B cell (primary cell): ENCODE results near the gene STAP1. TPM values are rescaled to one million over a fixed set of nuclear protein-coding genes. Genes with fewer than 3 reads are reported as not detected.

Experiments
- ATAC-seq: fragments of 200-7000 bp; cut with Tn5 transposase; one replicate; pipeline ENCODE4 v1.10.0; 2021; ENCODE audit warnings: low read depth, mild to moderate bottlenecking, moderate number of reproducible peaks, moderate library complexity
- CTCF ChIA-PET: fragments of 350-600 bp; sonication (Branson Sonifier 250); formaldehyde crosslinking; loops from one replicate; lab custom pipeline; 2021; ENCODE audit warnings: antibody characterized with exemption, inconsistent platforms; lab: Charles Lee
- POLR2A ChIA-PET: fragments of 350-600 bp; sonication (Branson Sonifier 250); formaldehyde crosslinking; loops from one replicate; lab custom pipeline; 2021; ENCODE audit warnings: antibody characterized with exemption; lab: Charles Lee
- DNase-seq: peaks from one replicate; pipeline ENCODE4 v3.0.0; 2013
- H2AFZ ChIP-seq: 2 replicates; pipeline ENCODE4 v1.6.1; 2012; ENCODE audit warnings: mild to moderate bottlenecking, low read depth, low read length; ENCODE audit not compliant: insufficient read depth, poor library complexity, severe bottlenecking
- H3K27ac ChIP-seq, 2 donors: 1 replicate in 1 of 2; 2 replicates in 1 of 2; pipeline ENCODE4 v1.5.1; 2012 to 2013; ENCODE audit warnings: low read length in 2 of 2, mild to moderate bottlenecking in 2 of 2, moderate library complexity in 1 of 2
- H3K27me3 ChIP-seq, 4 experiments: fragments of 200-600 bp in 1 of 4; sonication (generic) in 1 of 4; replicated peaks in 1 of 4; 1 replicate in 2 of 4; 2 replicates in 2 of 4; pipeline versions ENCODE4 v1.6.1 to v1.7.0; 2013 to 2016; ENCODE audit warnings: low read length in 3 of 4, mild to moderate bottlenecking in 2 of 4, mixed read lengths in 1 of 4, moderate library complexity in 1 of 4; ENCODE audit not compliant: insufficient read depth in 4 of 4, control insufficient read depth in 3 of 4; ENCODE audit errors: control extremely low read depth in 1 of 4
- H3K36me3 ChIP-seq, 2 experiments: replicated peaks in 1 of 2; 1 replicate in 1 of 2; 2 replicates in 1 of 2; pipeline versions ENCODE4 v1.6.1 to v1.7.1; 2013; ENCODE audit warnings: low read length in 1 of 2; ENCODE audit not compliant: insufficient read depth in 2 of 2, control insufficient read depth in 1 of 2; ENCODE audit errors: control extremely low read depth in 1 of 2, extremely low read depth in 1 of 2
- H3K4me1 ChIP-seq, 2 donors: fragments of 200-600 bp in 1 of 2; sonication (generic) in 1 of 2; 1 replicate in 1 of 2; 2 replicates in 1 of 2; pipeline versions ENCODE4 v1.5.1 to v1.6.1; 2013 to 2017; ENCODE audit warnings: low read length in 2 of 2; ENCODE audit not compliant: control insufficient read depth in 2 of 2, insufficient read depth in 2 of 2
- H3K4me2 ChIP-seq: replicated peaks from 2 replicates; pipeline ENCODE3; 2012; ENCODE audit warnings: mild to moderate bottlenecking, low read depth, low read length; ENCODE audit not compliant: poor library complexity, severe bottlenecking
- H3K4me3 ChIP-seq, 5 experiments: fragments of 200-600 bp in 1 of 5; sonication (generic) in 1 of 5; 1 replicate in 3 of 5; 2 replicates in 2 of 5; pipeline versions ENCODE4 v1.5.1 to v1.7.0; 2011 to 2016; ENCODE audit warnings: low read length in 4 of 5, mild to moderate bottlenecking in 4 of 5, low read depth in 2 of 5, control low read depth in 1 of 5, moderate library complexity in 1 of 5; ENCODE audit not compliant: insufficient read depth in 1 of 5; ENCODE audit errors: control extremely low read depth in 1 of 5, extremely low read depth in 1 of 5
- H3K79me2 ChIP-seq: fragments of 200-600 bp; sonication (generic); one replicate; pipeline ENCODE4 v1.6.0; 2016; ENCODE audit warnings: low read length; ENCODE audit not compliant: control insufficient read depth, insufficient read depth
- H3K9ac ChIP-seq: fragments of 200-600 bp; sonication (generic); 2 replicates; pipeline ENCODE4 v1.6.1; 2017; ENCODE audit warnings: mild to moderate bottlenecking, low read length, moderate library complexity
- H3K9me3 ChIP-seq, 3 donors: one replicate each; pipeline versions ENCODE4 v1.6.1 to v1.7.1; 2013; ENCODE audit warnings: low read length in 2 of 3; ENCODE audit not compliant: control insufficient read depth in 2 of 3, insufficient read depth in 1 of 3; ENCODE audit errors: control extremely low read depth in 1 of 3
- H4K20me1 ChIP-seq: 2 replicates; pipeline ENCODE4 v1.6.0; 2012; ENCODE audit warnings: mild to moderate bottlenecking, low read length; ENCODE audit not compliant: insufficient read depth, control insufficient read depth, poor library complexity, severe bottlenecking
- H3K27ac Mint-ChIP-seq: one replicate; pipeline ENCODE4 v1.8.0; 2021; ENCODE audit warnings: mixed read lengths
- H3K27me3 Mint-ChIP-seq: one replicate; pipeline ENCODE4 v1.8.0; 2021; ENCODE audit warnings: mixed read lengths
- H3K4me1 Mint-ChIP-seq: one replicate; pipeline ENCODE4 v1.8.0; 2021; ENCODE audit warnings: mixed read lengths
- H3K4me3 Mint-ChIP-seq: one replicate; pipeline ENCODE4 v1.8.0; 2021; ENCODE audit warnings: mixed read lengths
- H3K9me3 Mint-ChIP-seq: one replicate; pipeline ENCODE4 v1.8.0; 2022; ENCODE audit warnings: mixed read lengths; ENCODE audit not compliant: insufficient read depth
- EZH2 ChIP-seq: IDR thresholded peaks from 2 replicates; pipeline ENCODE4 v1.6.1; 2012; ENCODE audit warnings: borderline replicate concordance, low read depth, mild to moderate bottlenecking, moderate library complexity, low read length; ENCODE audit not compliant: insufficient read depth, poor library complexity, severe bottlenecking
- WGBS: methylation state at CpG from one replicate; pipeline ENCODE4 v1.1.5; 2013; ENCODE audit warnings: missing lambda C conversion rate; ENCODE audit not compliant: insufficient coverage; 5-methylcytosine and 5-hydroxymethylcytosine counted together
- intact Hi-C: fragments of 100-400 bp; cut with micrococcal nuclease; formaldehyde crosslinking; loops from one replicate; pipeline ENCODE4 v1.10.0; 2022
- polyA plus RNA-seq: library from polyadenylated mRNA; depleted of rRNA; stranded (reverse); fragments of >200 nt; gene quantifications from 2 replicates; pipeline ENCODE4 v1.2.3, GENCODE V29; 2012
- total RNA-seq, 2 donors: library from RNA; stranded (reverse); fragments of 120-200 nt in 1 of 2; gene quantifications; 1 replicate in 1 of 2; 2 replicates in 1 of 2; pipeline versions ENCODE4 v1.2.3 to v1.2.4, GENCODE V29; 2013 to 2022
- TF ChIP-seq, protein P1 (sequence below): fragments of 200-600 bp; IDR thresholded peaks from one replicate; pipeline ENCODE4 v1.8.0; 2022; ENCODE audit warnings: antibody characterized with exemption, mild to moderate bottlenecking

The STAP1 gene
- total and polyA plus RNA-seq, 2 donors (not counting 1 experiment from before 2014, with no cell fraction given) = 52.6 to 63.0 TPM

- Histone ChIP-seq H3K36me3 (peaks cover 18 to 76% of the 10 kb centered on the region in 2 experiments), H2AFZ (no peak overlapping the region), H3K4me1 (no peaks in the 10 kb centered on the region), H3K4me2 (no peak overlapping the region), H3K27me3 (no peaks in the 10 kb centered on the region), H3K4me3 (no peak overlapping the region), H3K9ac (no peak overlapping the region), H3K79me2 (peaks cover 73% of the 10 kb centered on the region), H4K20me1 (peaks cover 29% of the 10 kb centered on the region), H3K27ac (no peak overlapping the region), H3K9me3 (peaks cover 0 to 7% (median 0%) of the 10 kb centered on the region in 3 donors)
- Mint-ChIP-seq H3K27me3 (no peaks in the 10 kb centered on the region), H3K4me3 (no peak overlapping the region), H3K9me3 (no peaks in the 10 kb centered on the region), H3K4me1 (peaks cover 9% of the 10 kb centered on the region), H3K27ac (no peak overlapping the region)
- WGBS = 100% methylated on average over 1 of the region's 3 CpGs
- intact Hi-C loops = no loop called here
- ChIA-PET CTCF (no interaction called here), POLR2A (no interaction called here)
- no peak for ATAC-seq
- no peak for DNase-seq
- TF ChIP-seq EZH2 = no peak
- TF ChIP-seq, protein P1, sequence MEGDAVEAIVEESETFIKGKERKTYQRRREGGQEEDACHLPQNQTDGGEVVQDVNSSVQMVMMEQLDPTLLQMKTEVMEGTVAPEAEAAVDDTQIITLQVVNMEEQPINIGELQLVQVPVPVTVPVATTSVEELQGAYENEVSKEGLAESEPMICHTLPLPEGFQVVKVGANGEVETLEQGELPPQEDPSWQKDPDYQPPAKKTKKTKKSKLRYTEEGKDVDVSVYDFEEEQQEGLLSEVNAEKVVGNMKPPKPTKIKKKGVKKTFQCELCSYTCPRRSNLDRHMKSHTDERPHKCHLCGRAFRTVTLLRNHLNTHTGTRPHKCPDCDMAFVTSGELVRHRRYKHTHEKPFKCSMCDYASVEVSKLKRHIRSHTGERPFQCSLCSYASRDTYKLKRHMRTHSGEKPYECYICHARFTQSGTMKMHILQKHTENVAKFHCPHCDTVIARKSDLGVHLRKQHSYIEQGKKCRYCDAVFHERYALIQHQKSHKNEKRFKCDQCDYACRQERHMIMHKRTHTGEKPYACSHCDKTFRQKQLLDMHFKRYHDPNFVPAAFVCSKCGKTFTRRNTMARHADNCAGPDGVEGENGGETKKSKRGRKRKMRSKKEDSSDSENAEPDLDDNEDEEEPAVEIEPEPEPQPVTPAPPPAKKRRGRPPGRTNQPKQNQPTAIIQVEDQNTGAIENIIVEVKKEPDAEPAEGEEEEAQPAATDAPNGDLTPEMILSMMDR = no peak
These were observed 25.4 kb upstream of the STAP1 start for GRCh38 chr4:67533112-67533511.

GRCh38 chr4:67535280-67535840 lies 23.2 kb upstream of the STAP1 start:
- H2AFZ ChIP-seq = no peak overlapping the region
- no peak overlapping the region for H3K4me3 ChIP-seq
- no peak overlapping the region for H3K9ac ChIP-seq
- no peak overlapping the region for H3K27ac ChIP-seq
- TF ChIP-seq, protein P1 = no peak
- no peak for TF ChIP-seq EZH2
- ChIA-PET POLR2A (no interaction called here), CTCF (no interaction called here)
- WGBS = no CpG with 5 or more reads among the region's 2 CpGs
- intact Hi-C loops = no loop called here
- H3K36me3 ChIP-seq = peaks cover 21 to 76% of the 10 kb centered on the region in 2 experiments
- H3K9me3 Mint-ChIP-seq = no peaks in the 10 kb centered on the region
- no peak overlapping the region for H3K4me3 Mint-ChIP-seq
- H3K4me1 Mint-ChIP-seq = peaks cover 2% of the 10 kb centered on the region
- H3K4me1 ChIP-seq = no peaks in the 10 kb centered on the region
- peaks cover 18% of the 10 kb centered on the region for H4K20me1 ChIP-seq
- no peak overlapping the region for H3K27ac Mint-ChIP-seq
- no peaks in the 10 kb centered on the region for H3K27me3 ChIP-seq
- no peak overlapping the region for H3K4me2 ChIP-seq
- H3K9me3 ChIP-seq = peaks cover 0 to 7% (median 0%) of the 10 kb centered on the region in 3 donors
- H3K27me3 Mint-ChIP-seq = no peaks in the 10 kb centered on the region
- DNase-seq = no peak
- ATAC-seq = no peak
- H3K79me2 ChIP-seq = peaks cover 54% of the 10 kb centered on the region
